RPMI7951 (cell line): ENCODE measurements around the gene NMT1. TPM values are rescaled to one million over a fixed set of nuclear protein-coding genes. Genes with fewer than 3 reads are reported as not detected.

Experiments used
- DNase-seq: peaks from one replicate; pipeline ENCODE4 v3.0.0-alpha.2; 2012; ENCODE audit warnings: low read depth
- total RNA-seq: library from RNA; depleted of rRNA; stranded (reverse); fragments of >200 nt; shearing (Covaris generic); gene quantifications from 2 replicates; pipeline ENCODE4 v1.2.3, GENCODE V29; 2014; rRNA removed

The NMT1 gene
- 59.9 and 68.0 TPM in 2 replicates for total RNA-seq

GRCh38 chr17:45060797-45061605, at the start of gene NMT1:
TSS of gene NMT1 (plus strand) at chr17:45061317. CDS start at chr17:45061330, 13 bp downstream.
- peak; percentile 99 for DNase-seq

GRCh38 chr17:45011767-45012166, 49.4 kb upstream of the NMT1 start:
- no peak for DNase-seq

GRCh38 chr17:45013021-45013997, 47.8 kb upstream of the NMT1 start:
- no peak for DNase-seq

- no peak for DNase-seq
Measured at GRCh38 chr17:45016237-45016636, 44.9 kb upstream of the NMT1 start.

GRCh38 chr17:45016823-45017222, 44.3 kb upstream of the NMT1 start:
- DNase-seq, result no peak

- DNase-seq, result no peak
Measured at GRCh38 chr17:45018514-45018847, 42.6 kb upstream of the NMT1 start.

- DNase-seq, result peak; percentile 58
Measured at GRCh38 chr17:45018848-45019711, 42.0 kb upstream of the NMT1 start.

- no peak for DNase-seq
Measured at GRCh38 chr17:45020354-45021138, 40.6 kb upstream of the NMT1 start.

- peak; percentile 51 for DNase-seq
Measured at GRCh38 chr17:45021607-45022287, 39.4 kb upstream of the NMT1 start.

GRCh38 chr17:45022288-45022648, 38.8 kb upstream of the NMT1 start:
- DNase-seq, result no peak

GRCh38 chr17:45022655-45023339, 38.3 kb upstream of the NMT1 start:
- no peak for DNase-seq

GRCh38 chr17:45029096-45029495, 32.0 kb upstream of the NMT1 start:
- DNase-seq, result no peak

GRCh38 chr17:45029758-45030423, 31.2 kb upstream of the NMT1 start:
- DNase-seq, result no peak

GRCh38 chr17:45030733-45031132, 30.4 kb upstream of the NMT1 start:
- no peak for DNase-seq

GRCh38 chr17:45031231-45032173, 29.6 kb upstream of the NMT1 start:
- no peak for DNase-seq

GRCh38 chr17:45032174-45032541, 29.0 kb upstream of the NMT1 start:
- DNase-seq, result no peak

- DNase-seq, result no peak
Measured at GRCh38 chr17:45034599-45034998, 26.5 kb upstream of the NMT1 start.

- DNase-seq, result no peak
Measured at GRCh38 chr17:45035848-45036247, 25.3 kb upstream of the NMT1 start.
